HG03159 (cell line): ENCODE data around the gene INO80.

Experiments used
- ATAC-seq: cut with Tn5 transposase; IDR thresholded peaks from one replicate; pipeline ENCODE4 v1.9.1; 2021; ENCODE audit warnings: mild to moderate bottlenecking, moderate library complexity; ENCODE audit not compliant: unreplicated experiment

Gene INO80

GRCh38 chr15:40952901-40953712 lies 163.0 kb downstream of the INO80 start, which contains the start of gene CHAC1:
Gene CHAC1, plus strand, starts transcription at chr15:40953471. Its CDS starts 113 bp downstream, at chr15:40953584.
- peak; percentile 90 for ATAC-seq

DNA sequence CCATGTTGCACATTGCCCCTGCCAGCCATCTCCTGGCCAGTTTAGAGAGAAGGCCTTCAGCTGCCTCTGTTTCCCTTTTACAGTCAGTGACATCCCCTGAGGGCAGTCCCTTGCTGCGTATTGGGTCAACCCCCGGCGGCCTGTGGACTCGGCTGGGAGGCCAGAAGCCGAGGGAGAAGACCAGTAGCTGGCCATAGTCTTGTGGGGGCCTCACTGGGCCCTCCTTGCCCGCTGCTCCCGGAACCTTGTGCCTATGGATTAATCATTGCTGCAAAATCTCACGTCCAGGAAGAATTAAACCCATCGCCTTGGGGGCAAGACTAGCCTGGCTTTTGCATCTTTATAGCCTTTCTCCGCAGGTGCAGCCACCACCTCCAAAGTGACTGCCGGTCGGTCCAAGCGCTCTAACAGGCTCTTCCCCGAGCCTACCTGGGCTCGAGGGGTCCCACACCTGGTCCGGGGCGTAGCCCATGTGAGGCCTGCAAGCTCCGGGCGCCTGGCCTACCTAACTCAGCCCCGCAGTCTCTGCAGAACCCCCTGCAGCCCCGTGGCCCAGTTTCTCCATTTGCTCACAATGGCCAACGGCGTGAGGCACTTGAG lies 163.7 kb downstream of the INO80 start:
- ATAC-seq = no peak

DNA sequence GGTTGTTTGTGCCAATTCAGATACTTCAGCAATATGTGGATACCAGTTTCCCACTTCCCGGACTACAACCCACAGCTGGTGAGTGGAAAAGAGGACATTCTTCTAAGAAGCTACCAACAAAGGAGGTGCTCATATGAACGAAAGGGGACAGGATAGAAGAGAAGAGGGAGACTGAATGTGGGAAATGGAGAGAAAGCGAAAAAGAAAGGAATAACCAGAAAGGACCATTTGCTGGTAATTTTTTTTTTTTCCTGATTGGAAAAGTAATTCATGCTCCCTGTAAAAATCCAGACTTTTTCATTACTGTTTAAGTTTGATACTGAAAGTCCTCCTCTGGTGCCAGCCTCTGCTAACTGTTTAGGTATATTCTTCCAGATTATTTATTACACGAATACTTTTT lies 164.3 kb downstream of the INO80 start:
- ATAC-seq = no peak

GRCh38 chr15:40949756-40950207 lies 166.3 kb downstream of the INO80 start:
- ATAC-seq = no peak

DNA sequence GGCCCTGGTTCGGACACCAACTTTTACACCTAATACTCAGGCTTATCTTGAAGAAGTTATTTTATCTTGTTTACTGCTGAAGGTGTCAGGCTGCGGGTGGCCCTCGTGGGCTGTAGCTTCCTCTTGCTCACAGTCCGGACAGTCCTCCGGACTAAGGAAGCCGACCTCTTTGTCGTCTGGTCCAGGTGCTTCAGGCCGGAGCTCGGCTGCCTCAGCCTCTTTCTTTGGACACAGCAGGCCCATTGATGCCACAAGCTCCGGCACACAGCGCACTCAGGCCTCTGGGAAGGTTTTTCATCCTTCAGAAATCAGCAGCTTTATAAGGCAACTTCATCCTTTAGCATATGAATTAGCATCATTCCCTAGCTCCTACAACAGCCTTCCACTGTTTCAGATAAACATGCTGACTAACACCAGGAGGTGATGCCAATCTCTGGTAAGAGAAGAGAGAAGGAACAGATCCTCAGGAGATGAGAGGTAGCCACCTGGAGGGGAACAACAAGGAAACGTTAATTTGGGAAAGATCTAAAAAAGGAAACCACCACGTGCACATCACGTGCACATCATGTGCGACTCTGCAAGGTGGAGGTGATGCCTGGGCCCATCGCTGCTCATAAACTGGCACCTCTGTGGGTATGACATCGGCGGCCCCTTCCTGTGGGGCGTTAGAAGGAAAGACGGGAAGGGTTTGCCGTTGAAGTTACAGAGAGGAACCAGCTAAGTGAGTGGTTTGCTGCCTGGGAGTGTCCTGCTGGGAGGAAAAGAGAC lies 167.2 kb downstream of the INO80 start:
- no peak for ATAC-seq

GRCh38 chr15:40944510-40945296 lies 171.4 kb downstream of the INO80 start:
- ATAC-seq = no peak

DNA sequence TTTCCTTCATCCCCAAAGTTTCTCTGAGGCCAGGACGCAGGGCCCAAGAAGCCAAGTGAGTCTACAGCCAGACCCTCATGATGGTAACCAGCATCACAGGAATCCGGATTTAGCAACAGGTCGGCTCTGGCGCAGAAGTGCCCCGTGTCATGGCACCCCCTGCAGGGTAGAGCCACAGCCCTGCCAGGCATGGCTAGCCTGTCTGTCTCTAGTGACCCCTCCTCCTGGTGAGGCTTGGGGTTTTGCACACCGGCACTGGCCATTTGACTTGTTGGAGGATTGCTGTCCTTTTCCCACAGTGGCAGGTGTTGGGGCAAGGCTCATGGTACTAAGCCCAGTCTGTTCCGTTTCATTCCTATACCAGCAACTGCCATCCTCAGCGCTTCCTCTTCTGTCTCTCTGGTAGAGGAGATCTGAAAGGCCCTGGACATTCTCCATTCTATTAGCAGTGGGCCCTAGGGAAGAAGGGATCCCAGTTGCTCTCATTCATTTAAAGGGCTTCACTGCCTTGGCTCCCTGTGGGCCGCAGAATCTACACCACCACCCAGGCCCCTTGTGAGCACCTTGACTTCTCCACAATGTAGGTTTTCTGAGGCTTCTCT lies 172.2 kb downstream of the INO80 start:
- ATAC-seq = no peak

- no peak for ATAC-seq
Measured at GRCh38 chr15:40942878-40943277, 173.2 kb downstream of the INO80 start.

GRCh38 chr15:40942337-40942854 lies 173.7 kb downstream of the INO80 start:
- ATAC-seq = peak; percentile 21

- peak; percentile 54 for ATAC-seq
Measured at GRCh38 chr15:40941528-40942336, 174.3 kb downstream of the INO80 start.

DNA sequence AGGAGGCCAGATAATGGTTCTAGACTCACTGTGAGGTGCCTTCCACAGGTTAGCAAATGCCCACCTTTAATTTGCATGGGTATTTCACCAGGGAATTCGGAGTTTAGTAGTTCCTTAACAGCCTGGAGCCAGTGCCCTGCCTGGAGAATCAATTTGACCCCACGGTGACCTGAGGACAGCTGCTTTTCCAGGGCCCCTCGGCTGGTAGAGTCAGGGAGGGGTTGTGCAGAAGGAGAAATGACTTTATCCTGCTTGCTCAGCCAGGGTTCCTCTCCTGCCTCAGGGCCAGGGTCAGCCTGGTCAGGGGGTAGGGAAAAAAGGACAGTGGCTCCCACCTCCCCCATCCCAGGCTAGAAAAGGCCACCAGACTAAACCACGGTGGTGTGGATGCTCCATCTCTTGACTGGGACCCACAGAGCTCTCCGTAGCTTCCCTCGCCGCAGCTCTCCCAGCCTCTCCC lies 175.0 kb downstream of the INO80 start:
- no peak for ATAC-seq

DNA sequence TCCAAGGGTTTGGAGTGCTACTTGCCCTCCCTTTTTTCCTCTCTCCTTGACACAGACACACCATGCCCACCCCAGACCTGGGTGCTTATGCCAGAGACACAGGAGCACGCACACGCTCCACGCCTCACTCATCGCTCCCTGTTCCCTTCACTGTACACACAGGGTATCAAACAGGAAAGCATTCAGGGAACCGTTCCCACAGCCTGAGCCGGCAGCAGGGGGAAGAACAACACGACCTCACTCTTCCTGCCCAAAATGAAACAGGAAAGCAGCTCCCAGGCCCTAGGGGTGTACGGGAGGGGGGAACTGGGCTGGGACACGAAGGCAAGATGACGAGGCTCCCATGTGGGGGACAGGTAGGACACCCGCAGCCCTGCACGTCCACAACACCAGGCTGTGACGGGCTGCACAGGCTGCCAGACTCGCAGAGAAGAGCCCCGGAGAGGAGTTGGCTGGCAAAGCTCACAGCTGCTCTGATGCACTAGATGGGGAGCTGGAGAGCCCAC lies 175.7 kb downstream of the INO80 start:
- ATAC-seq = no peak

DNA sequence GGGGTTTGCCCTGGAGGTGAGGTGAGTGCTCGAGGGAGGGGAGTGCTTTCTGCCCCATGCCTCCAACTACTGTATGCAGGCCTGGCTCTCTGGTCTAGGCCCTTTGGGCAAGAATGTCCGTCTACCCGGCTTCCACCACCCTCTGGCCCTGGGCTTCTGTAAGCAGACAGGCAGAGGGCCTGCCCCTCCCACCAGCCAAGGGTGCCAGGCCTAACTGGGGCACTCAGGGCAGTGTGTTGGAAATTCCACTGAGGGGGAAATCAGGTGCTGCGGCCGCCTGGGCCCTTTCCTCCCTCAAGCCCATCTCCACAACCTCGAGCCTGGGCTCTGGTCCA lies 177.6 kb downstream of the INO80 start:
- ATAC-seq = no peak

GRCh38 chr15:40937762-40938535 lies 178.1 kb downstream of the INO80 start:
- ATAC-seq = no peak

GRCh38 chr15:40936709-40937666 lies 179.1 kb downstream of the INO80 start:
- no peak for ATAC-seq

GRCh38 chr15:40936234-40936708 lies 179.8 kb downstream of the INO80 start:
- no peak for ATAC-seq

DNA sequence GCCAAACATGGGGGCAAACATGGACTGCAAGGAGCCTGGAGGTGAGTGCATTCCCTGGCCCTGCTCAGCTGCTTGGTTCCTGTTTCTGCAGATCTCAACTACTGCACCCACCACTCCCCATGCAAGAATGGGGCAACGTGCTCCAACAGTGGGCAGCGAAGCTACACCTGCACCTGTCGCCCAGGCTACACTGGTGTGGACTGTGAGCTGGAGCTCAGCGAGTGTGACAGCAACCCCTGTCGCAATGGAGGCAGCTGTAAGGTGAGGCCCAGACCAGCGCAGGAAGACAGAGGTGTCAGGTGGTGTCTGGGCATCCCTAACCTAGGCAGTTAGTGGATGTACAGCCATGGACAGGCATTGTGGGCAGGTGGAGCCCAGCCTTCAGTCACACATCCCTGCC lies 181.6 kb downstream of the INO80 start:
- ATAC-seq = no peak
